ENCODE results near the gene ECHDC3.

Gene ECHDC3

GRCh38 chr10:11743461-11744338 lies 1.5 kb downstream of the ECHDC3 start:
- no peaks in the 10 kb centered on the region for H3K9me2 ChIP-seq (replicated peaks; ENCODE audit: low read depth, low read length)
- H3K9ac ChIP-seq (ENCODE audit: low read depth, low read length, poor library complexity, severe bottlenecking) = no peak overlapping the region
- no peaks in the 10 kb centered on the region for H3F3A ChIP-seq (ENCODE audit: low read depth)
- no peaks in the 10 kb centered on the region; the same call in 1 of the 2 replicates for H3K9me3 ChIP-seq (ENCODE audit: insufficient read depth, low read depth, low read length)
- no peaks in the 10 kb centered on the region for H4K20me1 ChIP-seq (ENCODE audit: insufficient read depth, low read length, poor library complexity, severe bottlenecking)
- H3K79me2 ChIP-seq (ENCODE audit: insufficient read depth, low read length) = no peaks in the 10 kb centered on the region
- no peak overlapping the region for H3K4me3 ChIP-seq (ENCODE audit: low read length, poor library complexity, severe bottlenecking)
- no peak overlapping the region for H2AFZ ChIP-seq (ENCODE audit: low read length)
- H3K4me1 ChIP-seq (ENCODE audit: insufficient read depth, low read length, poor library complexity, severe bottlenecking) = no peaks in the 10 kb centered on the region
- H3K27me3 ChIP-seq (ENCODE audit: insufficient read depth, low read length, poor library complexity, severe bottlenecking) = no peaks in the 10 kb centered on the region
- H3K4me2 ChIP-seq (ENCODE audit: low read depth, low read length, poor library complexity, severe bottlenecking) = no peak overlapping the region
- no peak for TF ChIP-seq CTCF (conservative IDR thresholded peaks at IDR 0.05; ENCODE audit: low read length)
- TF ChIP-seq EZH2phosphoT487 (IDR thresholded peaks at IDR 0.05; ENCODE audit: borderline replicate concordance) = no peak
- H3K36me3 ChIP-seq (ENCODE audit: insufficient read depth, low read length) = no peaks in the 10 kb centered on the region

DNA sequence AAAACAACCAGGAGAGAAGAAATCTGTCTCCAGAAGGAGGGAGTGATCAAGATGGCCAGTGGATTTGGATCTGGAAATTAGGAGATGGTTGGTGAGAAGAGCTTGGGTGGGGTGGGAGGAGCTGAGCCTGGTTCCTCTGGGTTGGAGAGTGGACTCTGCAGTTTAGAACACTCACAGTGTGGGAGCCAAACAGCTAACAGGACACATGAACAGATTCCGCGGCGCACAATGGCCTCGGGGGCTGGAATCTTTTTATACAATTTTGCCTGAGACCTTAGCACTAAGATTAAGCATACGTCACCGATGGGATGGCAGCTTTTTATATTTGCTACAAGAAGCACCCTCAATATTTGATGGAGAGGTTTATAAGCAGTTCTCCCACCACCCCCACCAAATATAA lies 2.9 kb downstream of the ECHDC3 start:
- Histone ChIP-seq H3K4me2 (ENCODE audit: low read depth, low read length, poor library complexity, severe bottlenecking) (no peak overlapping the region), H2AFZ (ENCODE audit: low read length) (no peak overlapping the region), H3K4me3 (ENCODE audit: low read length, poor library complexity, severe bottlenecking) (no peak overlapping the region), H4K20me1 (ENCODE audit: insufficient read depth, low read length, poor library complexity, severe bottlenecking) (no peaks in the 10 kb centered on the region), H3K9me2 (replicated peaks; ENCODE audit: low read depth, low read length) (no peaks in the 10 kb centered on the region), H3F3A (ENCODE audit: low read depth) (no peaks in the 10 kb centered on the region), H3K4me1 (ENCODE audit: insufficient read depth, low read length, poor library complexity, severe bottlenecking) (no peaks in the 10 kb centered on the region), H3K36me3 (ENCODE audit: insufficient read depth, low read length) (no peaks in the 10 kb centered on the region), H3K9me3 (ENCODE audit: insufficient read depth, low read depth, low read length) (no peaks in the 10 kb centered on the region), H3K27me3 (ENCODE audit: insufficient read depth, low read length, poor library complexity, severe bottlenecking) (no peaks in the 10 kb centered on the region), H3K9ac (ENCODE audit: low read depth, low read length, poor library complexity, severe bottlenecking) (no peak overlapping the region), H3K79me2 (ENCODE audit: insufficient read depth, low read length) (no peaks in the 10 kb centered on the region)
- TF ChIP-seq EZH2phosphoT487 (IDR thresholded peaks at IDR 0.05; ENCODE audit: borderline replicate concordance) (no peak), CTCF (conservative IDR thresholded peaks at IDR 0.05; ENCODE audit: low read length) (no peak)

DNA sequence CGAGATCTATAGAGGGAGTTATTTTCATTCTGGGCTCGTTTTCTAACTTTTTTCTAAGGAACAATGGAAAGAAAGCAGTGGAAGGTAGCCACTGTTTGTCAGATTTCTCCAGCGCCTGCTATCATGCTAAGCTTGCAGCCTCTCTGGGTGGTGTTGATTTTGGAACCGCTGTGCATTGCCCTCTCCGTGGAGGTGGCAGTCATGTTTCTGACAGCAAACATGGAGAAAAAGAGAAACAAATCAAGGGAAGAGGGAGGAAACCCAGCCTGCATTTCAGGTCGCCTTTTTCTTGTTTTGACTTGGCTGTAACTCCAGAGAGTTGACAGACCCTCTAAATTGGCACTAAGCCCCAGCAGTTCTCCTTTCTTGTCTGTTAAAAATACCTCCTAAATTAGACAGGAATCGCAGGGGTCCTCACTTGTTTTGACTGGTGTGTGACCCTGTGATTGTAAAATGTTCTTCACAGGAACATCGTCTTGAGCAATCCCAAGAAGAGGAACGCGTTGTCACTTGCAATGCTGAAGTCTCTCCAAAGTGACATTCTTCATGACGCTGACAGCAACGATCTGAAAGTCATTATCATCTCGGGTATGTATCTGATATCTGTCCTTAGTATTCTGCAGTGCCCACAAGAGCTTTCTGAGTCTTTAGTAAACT lies 4.8 kb downstream of the ECHDC3 start:
- no peaks in the 10 kb centered on the region for H4K20me1 ChIP-seq (ENCODE audit: insufficient read depth, low read length, poor library complexity, severe bottlenecking)
- H3K4me1 ChIP-seq (ENCODE audit: insufficient read depth, low read length, poor library complexity, severe bottlenecking) = no peaks in the 10 kb centered on the region
- no peaks in the 10 kb centered on the region for H3K9me2 ChIP-seq (replicated peaks; ENCODE audit: low read depth, low read length)
- H3K4me3 ChIP-seq (ENCODE audit: low read length, poor library complexity, severe bottlenecking) = no peak overlapping the region
- H3K27me3 ChIP-seq (ENCODE audit: insufficient read depth, low read length, poor library complexity, severe bottlenecking) = no peaks in the 10 kb centered on the region
- H3K9ac ChIP-seq (ENCODE audit: low read depth, low read length, poor library complexity, severe bottlenecking) = no peak overlapping the region
- H3K79me2 ChIP-seq (ENCODE audit: insufficient read depth, low read length) = no peaks in the 10 kb centered on the region
- no peak overlapping the region for H3K4me2 ChIP-seq (ENCODE audit: low read depth, low read length, poor library complexity, severe bottlenecking)
- no peaks in the 10 kb centered on the region for H3K36me3 ChIP-seq (ENCODE audit: insufficient read depth, low read length)
- TF ChIP-seq EZH2phosphoT487 (IDR thresholded peaks at IDR 0.05; ENCODE audit: borderline replicate concordance) (no peak), CTCF (conservative IDR thresholded peaks at IDR 0.05; ENCODE audit: low read length) (no peak)
- no peak overlapping the region for H2AFZ ChIP-seq (ENCODE audit: low read length)
- H3K9me3 ChIP-seq (ENCODE audit: insufficient read depth, low read depth, low read length) = no peaks in the 10 kb centered on the region
- H3F3A ChIP-seq (ENCODE audit: low read depth) = no peaks in the 10 kb centered on the region

Data from Loucy (cell line).